Neural progenitor cell (in vitro differentiated cells): ENCODE data around the gene GCNT2.

Experiments
- CTCF ChIP-seq: fragments of 200-600 bp; sonication (generic); IDR thresholded peaks from 2 replicates; pipeline ENCODE4 v1.5.1; 2017; ENCODE audit warnings: antibody characterized with exemption, mild to moderate bottlenecking
- EZH2phosphoT487 ChIP-seq: fragments of 200-600 bp; sonication (generic); IDR thresholded peaks from 2 replicates; pipeline ENCODE4 v1.6.1; 2017; ENCODE audit warnings: antibody characterized with exemption

- TF ChIP-seq CTCF (no peak), EZH2phosphoT487 (no peak)
These were observed 22.3 kb downstream of the GCNT2 start for GRCh38 chr6:10543488-10543887.
